ENCODE measurements around the gene COL23A1. TPM values are rescaled to one million over a fixed set of nuclear protein-coding genes. Genes with fewer than 3 reads are reported as not detected.

The COL23A1 gene
- total and polyA plus RNA-seq, 2 of the 8 experiments (the other 6 are each of a cell fraction or from before 2014, with no cell fraction given): 3.1 to 4.7 TPM

DNA sequence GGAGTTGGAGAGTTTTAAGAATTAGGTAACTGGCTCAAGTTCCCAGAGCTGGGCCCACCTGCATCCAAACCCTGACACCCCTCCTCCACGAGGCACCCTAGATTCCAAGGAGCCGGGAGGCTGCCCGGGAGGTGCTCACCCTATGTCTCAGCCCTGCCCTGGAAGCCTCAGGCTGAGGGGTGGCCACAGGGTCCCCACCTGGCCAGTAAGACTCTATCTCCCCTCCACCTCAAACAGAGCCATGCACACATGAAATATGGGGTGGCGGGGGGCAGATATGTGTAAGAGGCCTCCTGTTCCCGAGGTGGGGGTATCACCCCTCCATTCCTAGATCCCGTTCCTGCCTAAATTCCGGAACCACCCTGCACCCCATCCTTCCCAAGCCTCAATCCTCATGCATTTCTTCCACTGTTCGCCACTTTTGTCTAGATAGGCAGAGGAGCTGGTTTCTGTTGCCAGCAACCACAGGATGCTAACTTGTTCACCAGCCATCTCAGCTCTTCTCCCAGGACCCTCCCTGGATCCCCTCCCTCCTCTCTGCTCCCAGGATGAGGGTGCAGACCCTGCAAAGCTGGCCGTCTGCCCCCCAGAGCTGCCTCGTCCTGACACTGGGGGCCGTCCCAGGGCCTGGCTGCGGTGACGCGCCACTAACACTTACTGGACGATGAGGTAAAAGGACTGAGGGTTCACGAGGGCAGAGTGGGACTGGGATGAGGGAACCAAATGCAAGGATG is 44.1 kb downstream of the COL23A1 start (continued):
- TF ChIP-seq, protein P1, sequence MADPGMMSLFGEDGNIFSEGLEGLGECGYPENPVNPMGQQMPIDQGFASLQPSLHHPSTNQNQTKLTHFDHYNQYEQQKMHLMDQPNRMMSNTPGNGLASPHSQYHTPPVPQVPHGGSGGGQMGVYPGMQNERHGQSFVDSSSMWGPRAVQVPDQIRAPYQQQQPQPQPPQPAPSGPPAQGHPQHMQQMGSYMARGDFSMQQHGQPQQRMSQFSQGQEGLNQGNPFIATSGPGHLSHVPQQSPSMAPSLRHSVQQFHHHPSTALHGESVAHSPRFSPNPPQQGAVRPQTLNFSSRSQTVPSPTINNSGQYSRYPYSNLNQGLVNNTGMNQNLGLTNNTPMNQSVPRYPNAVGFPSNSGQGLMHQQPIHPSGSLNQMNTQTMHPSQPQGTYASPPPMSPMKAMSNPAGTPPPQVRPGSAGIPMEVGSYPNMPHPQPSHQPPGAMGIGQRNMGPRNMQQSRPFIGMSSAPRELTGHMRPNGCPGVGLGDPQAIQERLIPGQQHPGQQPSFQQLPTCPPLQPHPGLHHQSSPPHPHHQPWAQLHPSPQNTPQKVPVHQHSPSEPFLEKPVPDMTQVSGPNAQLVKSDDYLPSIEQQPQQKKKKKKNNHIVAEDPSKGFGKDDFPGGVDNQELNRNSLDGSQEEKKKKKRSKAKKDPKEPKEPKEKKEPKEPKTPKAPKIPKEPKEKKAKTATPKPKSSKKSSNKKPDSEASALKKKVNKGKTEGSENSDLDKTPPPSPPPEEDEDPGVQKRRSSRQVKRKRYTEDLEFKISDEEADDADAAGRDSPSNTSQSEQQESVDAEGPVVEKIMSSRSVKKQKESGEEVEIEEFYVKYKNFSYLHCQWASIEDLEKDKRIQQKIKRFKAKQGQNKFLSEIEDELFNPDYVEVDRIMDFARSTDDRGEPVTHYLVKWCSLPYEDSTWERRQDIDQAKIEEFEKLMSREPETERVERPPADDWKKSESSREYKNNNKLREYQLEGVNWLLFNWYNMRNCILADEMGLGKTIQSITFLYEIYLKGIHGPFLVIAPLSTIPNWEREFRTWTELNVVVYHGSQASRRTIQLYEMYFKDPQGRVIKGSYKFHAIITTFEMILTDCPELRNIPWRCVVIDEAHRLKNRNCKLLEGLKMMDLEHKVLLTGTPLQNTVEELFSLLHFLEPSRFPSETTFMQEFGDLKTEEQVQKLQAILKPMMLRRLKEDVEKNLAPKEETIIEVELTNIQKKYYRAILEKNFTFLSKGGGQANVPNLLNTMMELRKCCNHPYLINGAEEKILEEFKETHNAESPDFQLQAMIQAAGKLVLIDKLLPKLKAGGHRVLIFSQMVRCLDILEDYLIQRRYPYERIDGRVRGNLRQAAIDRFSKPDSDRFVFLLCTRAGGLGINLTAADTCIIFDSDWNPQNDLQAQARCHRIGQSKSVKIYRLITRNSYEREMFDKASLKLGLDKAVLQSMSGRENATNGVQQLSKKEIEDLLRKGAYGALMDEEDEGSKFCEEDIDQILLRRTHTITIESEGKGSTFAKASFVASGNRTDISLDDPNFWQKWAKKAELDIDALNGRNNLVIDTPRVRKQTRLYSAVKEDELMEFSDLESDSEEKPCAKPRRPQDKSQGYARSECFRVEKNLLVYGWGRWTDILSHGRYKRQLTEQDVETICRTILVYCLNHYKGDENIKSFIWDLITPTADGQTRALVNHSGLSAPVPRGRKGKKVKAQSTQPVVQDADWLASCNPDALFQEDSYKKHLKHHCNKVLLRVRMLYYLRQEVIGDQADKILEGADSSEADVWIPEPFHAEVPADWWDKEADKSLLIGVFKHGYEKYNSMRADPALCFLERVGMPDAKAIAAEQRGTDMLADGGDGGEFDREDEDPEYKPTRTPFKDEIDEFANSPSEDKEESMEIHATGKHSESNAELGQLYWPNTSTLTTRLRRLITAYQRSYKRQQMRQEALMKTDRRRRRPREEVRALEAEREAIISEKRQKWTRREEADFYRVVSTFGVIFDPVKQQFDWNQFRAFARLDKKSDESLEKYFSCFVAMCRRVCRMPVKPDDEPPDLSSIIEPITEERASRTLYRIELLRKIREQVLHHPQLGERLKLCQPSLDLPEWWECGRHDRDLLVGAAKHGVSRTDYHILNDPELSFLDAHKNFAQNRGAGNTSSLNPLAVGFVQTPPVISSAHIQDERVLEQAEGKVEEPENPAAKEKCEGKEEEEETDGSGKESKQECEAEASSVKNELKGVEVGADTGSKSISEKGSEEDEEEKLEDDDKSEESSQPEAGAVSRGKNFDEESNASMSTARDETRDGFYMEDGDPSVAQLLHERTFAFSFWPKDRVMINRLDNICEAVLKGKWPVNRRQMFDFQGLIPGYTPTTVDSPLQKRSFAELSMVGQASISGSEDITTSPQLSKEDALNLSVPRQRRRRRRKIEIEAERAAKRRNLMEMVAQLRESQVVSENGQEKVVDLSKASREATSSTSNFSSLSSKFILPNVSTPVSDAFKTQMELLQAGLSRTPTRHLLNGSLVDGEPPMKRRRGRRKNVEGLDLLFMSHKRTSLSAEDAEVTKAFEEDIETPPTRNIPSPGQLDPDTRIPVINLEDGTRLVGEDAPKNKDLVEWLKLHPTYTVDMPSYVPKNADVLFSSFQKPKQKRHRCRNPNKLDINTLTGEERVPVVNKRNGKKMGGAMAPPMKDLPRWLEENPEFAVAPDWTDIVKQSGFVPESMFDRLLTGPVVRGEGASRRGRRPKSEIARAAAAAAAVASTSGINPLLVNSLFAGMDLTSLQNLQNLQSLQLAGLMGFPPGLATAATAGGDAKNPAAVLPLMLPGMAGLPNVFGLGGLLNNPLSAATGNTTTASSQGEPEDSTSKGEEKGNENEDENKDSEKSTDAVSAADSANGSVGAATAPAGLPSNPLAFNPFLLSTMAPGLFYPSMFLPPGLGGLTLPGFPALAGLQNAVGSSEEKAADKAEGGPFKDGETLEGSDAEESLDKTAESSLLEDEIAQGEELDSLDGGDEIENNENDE (IDR thresholded peaks at IDR 0.05; ENCODE audit: insufficient replicate concordance, low read length): no peak
- no peak for TF ChIP-seq CREB1 (IDR thresholded peaks at IDR 0.05)
- TF ChIP-seq HDAC2 (IDR thresholded peaks at IDR 0.05; ENCODE audit: borderline replicate concordance in 1 of 2, low read depth in 2 of 2, low read length in 2 of 2): no peak
- no peak for TF ChIP-seq GABPA (IDR thresholded peaks at IDR 0.05; ENCODE audit: borderline replicate concordance, insufficient read depth, low read length)
- TF ChIP-seq RAD21 (IDR thresholded peaks at IDR 0.05 in 1 of 2, conservative IDR thresholded peaks at IDR 0.05 in 1 of 2; ENCODE audit: low read depth in 2 of 2, low read length in 2 of 2): no peak
- TF ChIP-seq CBX8 (IDR thresholded peaks at IDR 0.05; ENCODE audit: borderline replicate concordance, low read depth, low read length): no peak
- no peak for TF ChIP-seq SP4 (IDR thresholded peaks at IDR 0.05; ENCODE audit: low read length)
- no peak for TF ChIP-seq SUZ12 (IDR thresholded peaks at IDR 0.05; ENCODE audit: low read length)
- no peak for TF ChIP-seq NRF1 (IDR thresholded peaks at IDR 0.05; ENCODE audit: low read depth, low read length)

All from H1 (cell line).